ENCODE results near the gene ECEL1.

The ECEL1 gene

DNA sequence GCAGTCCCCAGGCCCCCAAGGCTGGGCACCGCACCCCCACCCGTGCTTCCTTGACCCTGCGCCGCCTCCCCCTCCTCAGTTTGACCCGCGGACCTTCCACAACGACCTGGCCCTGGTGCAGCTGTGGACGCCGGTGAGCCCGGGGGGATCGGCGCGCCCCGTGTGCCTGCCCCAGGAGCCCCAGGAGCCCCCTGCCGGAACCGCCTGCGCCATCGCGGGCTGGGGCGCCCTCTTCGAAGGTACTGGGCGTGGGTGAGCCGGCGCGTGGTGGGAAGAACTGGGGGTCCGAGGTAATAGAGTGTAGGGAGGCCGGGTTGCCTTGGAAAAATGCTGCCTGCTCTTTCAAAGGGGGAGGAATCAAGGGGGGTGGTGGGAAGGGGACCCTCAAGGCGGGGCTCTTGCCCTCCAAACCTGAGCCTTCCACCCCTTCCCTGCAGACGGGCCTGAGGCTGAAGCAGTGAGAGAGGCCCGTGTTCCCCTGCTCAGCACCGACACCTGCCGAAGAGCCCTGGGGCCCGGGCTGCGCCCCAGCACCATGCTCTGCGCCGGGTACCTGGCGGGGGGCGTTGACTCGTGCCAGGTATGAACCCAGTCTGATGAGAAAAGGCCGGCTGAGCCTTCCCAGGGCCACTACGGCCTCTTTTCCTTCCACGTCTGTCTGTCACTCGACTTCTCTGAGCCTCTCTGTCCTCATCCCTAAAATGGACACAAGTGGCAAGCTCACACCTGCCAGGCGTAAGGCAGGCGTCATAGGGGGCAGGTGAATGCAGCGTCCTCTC lies 35.2 kb upstream of the ECEL1 start:
- no peak for DNase-seq (ENCODE audit: low spot score)

DNA sequence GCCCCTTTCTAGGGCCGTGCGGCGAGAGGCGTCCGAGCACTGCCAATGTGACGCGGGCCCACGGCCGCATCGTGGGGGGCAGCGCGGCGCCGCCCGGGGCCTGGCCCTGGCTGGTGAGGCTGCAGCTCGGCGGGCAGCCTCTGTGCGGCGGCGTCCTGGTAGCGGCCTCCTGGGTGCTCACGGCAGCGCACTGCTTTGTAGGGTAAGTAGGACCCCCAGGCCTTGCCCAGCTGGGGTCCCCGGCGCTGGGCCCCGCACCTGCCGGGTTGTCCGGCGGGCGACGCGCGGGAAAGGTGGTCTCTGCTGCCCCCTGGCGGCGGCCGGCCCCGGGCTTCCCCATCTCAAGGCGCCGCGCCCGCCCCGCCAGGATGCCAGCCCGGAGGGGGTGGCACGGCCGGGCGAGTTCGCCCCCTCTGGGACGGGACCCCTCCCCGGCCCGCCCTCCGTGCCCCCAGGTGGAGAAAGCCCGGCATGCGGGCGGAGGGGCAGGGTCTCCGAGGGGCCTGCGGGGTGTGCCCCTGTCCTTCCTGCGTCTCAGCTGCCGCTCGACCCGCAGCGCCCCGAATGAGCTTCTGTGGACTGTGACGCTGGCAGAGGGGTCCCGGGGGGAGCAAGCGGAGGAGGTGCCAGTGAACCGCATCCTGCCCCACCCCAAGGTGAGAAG lies 34.5 kb upstream of the ECEL1 start:
- DNase-seq (ENCODE audit: low spot score): peak; percentile 86

DNA sequence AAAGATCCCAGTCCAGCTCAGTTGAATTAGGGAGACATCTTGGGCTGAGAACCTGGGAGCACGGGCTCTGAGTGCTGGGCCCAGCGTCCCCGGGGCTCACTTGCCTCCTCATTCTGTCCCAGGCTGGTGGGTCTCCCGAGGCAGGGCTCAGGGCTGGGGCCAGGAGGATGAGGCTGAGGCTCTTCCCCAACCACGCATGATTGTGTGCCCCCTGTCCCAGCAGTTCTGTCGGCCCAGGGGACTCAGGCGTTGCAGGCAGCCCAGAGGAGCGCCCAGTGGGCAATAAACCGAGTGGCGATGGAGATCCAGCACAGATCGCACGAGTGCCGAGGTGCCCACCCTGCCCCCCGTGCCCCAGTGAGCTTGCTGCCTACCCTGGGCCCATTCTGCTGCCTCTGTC lies 33.5 kb upstream of the ECEL1 start:
- no peak for DNase-seq (ENCODE audit: low spot score)

DNA sequence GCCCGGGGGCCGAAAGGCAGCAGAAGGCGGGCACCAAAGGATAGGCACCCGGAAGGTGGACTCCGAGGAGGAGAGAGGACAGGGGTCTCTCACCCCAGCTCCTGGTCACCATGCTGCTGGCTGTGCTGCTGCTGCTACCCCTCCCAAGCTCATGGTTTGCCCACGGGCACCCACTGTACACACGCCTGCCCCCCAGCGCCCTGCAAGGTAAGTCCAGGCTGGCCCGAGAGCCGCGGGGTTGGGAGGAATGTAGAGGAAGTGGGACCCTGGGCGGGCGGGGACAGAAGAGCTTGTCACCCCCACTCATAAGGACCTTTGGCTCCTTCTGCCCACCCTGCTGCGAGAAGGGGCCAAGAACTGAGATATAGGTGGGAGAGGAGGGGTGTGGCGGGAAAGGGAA lies 32.9 kb upstream of the ECEL1 start:
- DNase-seq (ENCODE audit: low spot score): no peak

DNA sequence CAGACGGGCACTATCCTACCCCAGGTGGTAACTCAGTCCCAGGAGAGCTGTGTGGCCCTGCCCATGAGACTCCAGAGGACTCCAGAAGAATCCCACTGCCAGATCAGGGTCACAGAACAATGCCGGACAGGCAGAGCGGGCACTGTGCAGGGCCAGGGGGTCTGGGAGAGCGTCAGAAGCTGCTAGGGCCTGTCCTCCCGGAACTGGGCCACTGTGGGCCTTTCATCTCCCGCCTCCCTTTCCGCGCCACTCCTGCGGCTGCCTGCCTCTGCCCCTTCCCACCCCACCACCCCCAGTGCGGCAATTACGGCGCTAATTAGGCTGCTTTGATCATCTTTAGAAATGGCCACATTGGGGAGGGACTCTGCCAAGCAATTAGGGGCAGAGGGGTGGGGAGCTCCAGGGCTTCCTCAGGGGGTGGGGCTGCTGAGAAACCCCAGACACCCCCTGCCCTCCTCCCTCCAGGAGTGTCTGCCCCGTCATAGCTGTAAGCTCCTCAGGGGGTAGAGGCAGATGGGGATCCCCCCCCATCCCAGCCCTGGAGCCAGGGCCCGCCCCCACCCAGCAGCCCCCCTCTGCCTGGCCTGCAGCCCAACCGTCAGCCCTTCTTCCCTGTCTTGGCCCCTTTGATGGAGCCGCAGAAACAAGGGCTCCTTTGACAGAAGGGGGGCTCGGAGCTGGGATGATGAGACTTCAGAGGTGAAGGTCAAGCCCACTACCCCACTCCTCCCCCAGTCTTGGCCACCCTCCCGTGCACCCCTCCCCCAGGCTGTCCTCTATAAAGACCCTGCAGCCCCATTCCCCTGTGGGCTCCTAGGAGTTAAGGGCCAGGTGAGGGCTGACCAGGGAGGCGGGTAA lies 32.2 kb upstream of the ECEL1 start, which contains the start of gene PRSS56:
Gene PRSS56 (plus strand): TSS at position 808 of the 858 bp plus-strand sequence. CDS start 211 bp downstream, outside the sequence.
- DNase-seq (ENCODE audit: low spot score): no peak

DNA sequence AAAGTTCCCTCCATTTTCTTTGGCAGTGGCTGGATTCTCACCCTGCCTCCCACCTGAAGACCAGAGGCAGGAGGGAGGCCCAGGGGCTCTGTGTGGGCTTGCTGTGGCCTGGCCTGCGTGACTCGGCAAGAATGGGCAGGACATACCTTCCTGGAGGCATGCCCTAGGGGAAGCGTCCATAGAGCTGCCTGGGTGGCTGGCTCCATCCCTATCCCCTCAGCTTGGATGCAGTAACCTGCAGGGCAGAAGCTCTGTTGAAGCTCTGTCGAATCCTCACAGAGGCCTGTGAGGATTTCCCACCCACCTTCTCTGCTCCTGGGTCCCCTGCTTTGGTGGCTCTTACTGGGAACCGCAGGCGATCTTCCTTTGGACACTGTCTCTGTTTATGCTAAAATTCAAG lies 31.2 kb upstream of the ECEL1 start:
- DNase-seq (ENCODE audit: low spot score): no peak

DNA sequence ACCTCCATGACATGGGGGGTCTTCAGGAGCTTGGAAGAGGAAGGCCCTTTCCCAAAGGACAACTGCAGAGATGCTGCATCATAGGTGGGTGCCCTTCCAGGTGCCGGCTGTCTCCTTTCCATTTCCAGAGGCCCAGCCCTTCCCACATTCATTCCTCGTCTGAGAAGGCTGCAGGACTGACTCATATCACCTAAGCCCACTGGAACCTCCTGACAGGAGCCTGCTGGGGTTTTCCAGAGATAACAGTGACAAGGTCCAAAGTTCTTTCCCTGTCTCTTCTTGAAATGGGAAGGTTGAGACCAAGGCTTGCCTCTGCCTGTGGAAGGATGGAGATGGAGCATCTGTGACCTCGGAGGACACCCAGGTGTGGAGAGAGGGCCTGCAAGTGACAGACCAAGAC lies 28.9 kb upstream of the ECEL1 start:
- DNase-seq (ENCODE audit: low spot score): no peak

DNA sequence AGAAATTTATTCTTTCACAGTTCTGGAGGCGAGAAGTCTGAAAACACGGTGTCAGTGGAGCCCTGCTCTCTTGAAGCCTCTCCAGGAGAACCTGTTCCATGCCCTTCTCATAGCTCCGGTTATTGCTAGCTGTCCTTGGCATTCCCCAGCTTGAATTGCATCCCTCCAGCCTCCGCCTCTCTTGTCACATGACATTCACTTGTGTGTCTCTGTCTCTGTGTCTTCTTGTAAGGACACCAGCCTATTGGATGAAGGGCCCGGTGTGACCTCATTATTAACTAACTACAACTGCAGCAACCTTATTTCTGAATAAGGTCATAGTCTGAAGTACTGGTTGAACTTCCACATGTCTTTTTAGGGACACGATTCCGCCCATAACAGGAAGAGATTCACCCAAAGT lies 28.0 kb upstream of the ECEL1 start:
- DNase-seq (ENCODE audit: low spot score): no peak

DNA sequence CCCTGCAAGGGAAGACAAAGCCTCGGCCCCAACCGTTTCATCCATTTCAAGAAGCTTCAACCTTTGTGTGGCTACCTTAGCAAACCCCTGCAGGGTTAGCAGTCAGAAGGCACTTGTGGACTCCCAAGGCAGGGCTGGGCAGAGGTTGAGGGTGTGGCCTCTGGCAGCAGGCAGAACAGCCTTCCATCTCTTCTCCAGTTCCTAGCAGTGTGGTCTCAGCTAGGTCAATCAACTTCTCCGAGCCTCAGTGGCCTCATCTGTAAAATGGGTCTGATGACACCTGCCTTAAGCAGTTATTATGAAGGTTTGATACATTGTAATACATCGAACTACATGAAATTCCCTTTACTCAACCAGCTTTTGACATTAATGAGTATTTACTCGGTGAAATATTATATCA lies 25.7 kb upstream of the ECEL1 start:
- no peak for DNase-seq (ENCODE audit: low spot score)

DNA sequence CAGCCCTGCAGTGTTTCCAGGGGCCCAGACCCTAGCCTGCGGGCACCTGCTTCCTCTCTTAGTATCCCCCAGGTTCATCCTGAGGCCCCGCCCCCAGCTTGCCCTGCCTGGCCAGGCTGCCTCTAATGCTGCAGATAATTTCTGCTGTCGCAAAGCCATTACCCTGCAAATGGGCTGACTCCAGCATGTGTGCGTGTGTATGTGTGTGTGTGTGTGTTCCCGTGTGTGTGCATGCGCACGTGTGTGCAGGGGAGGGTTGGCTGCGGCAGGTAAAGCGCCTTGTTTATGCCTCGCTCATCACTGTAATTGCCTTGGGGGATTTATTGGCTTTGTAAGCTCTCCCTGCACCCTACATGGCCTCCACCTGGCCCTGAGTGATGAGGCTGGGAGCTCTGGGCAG lies 25.0 kb upstream of the ECEL1 start:
- DNase-seq (ENCODE audit: low spot score): no peak

DNA sequence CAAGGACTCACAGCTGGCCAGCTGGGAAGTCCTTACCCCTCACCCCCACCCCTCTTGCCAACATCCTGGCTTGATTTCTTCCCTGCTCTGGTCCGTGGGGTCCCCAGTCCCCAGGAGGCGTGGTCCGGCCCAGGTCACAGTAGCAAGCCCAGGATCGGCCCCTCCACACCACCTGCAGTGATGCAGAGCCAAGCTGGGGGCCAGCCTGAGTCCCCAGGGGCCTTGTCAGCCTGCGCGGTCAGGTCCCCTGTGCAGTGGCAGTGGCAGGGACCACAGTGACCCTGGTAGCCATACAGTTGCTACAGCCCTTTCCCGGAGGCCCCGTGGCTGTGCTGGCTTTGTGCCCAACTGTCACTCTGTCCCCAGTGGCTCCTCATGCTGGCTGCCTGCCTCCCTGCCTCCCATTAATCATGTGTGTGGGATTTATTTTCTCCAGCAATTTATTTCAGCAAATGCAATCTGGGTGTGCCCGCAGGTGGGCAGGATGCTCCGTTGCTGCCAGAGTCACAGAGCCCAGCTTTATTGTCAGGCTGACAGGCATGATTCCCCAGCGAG lies 23.8 kb upstream of the ECEL1 start:
- no peak for DNase-seq (ENCODE audit: low spot score)

DNA sequence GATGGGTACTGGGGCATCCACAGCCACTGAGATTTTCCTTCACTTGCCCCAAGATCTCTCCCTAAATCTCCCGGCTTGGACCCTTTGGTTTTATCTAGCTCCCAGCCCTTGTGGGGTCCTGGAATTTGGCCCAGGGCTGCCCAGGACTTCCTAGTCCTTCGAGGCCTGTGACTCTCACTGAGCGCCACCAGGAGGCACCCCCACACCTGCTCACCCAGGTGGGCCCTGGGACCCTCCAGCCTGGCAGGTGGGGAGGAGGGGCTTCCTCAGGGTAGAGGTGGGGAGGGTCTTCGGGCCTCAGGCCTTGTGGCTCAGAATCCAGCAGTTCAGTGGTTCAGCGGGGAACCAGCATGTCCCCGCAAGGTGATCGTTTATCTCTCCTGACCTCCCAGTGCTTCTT lies 20.6 kb upstream of the ECEL1 start:
- no peak for DNase-seq (ENCODE audit: low spot score)

DNA sequence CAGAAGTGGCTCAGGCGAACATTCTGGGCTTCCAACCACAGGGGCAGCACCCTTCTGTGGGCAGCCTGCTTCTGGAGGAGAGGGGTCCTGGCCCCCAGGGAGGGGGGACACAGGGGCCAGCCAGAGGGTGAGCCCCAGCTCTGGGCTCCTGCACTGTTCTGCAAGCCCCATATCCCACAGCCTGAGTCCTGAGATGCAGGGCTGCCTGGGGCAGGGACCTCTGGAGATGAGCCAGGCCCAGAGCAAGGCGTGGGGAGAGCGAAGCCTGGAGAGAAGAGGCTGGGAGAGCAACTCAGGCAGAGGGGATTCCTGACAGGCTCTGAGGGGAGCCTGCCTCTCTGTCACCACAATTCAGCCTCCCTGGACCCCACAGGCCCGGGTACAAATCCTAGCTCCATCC lies 19.1 kb upstream of the ECEL1 start:
- no peak for DNase-seq (ENCODE audit: low spot score)

DNA sequence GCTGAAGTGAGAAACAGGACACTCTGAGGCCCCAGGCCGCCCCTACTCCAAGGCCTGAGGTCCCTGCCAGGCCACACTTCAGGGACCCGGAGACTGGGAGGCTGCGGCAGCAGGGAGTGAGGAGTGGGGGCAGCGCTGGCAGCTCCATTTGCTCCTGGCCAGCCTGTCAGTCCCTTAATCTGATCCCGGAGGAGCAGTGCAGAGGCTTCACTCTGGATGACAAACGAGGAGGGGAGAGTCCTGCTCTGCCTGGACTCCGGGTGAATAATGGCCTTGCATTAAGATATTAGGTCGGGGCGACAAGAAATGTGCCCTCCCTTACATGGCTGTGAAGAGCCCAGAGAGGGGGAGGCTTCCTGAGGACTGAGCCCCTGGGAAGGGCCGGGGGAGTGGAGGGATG lies 18.2 kb upstream of the ECEL1 start:
- DNase-seq (ENCODE audit: low spot score): no peak

DNA sequence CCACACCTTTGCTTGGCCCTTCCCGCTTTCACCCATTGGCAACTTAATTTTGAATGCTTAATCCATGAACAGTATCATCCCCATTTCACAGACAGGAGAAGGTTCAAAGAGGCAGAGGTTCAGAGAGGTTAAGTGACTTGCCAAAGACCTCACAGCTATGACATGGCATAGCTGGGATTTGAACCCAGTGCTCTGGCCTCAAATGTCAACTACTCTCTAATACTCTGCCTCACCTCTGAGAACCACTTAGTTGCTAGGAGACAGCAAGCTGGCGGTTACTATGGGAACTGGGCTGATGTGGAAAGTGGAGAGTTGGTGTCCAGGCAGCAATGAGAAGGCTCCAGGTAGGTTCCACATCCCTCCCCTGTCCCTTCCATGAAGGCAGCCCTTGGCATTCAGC lies 16.8 kb upstream of the ECEL1 start:
- no peak for DNase-seq (ENCODE audit: low spot score)

DNA sequence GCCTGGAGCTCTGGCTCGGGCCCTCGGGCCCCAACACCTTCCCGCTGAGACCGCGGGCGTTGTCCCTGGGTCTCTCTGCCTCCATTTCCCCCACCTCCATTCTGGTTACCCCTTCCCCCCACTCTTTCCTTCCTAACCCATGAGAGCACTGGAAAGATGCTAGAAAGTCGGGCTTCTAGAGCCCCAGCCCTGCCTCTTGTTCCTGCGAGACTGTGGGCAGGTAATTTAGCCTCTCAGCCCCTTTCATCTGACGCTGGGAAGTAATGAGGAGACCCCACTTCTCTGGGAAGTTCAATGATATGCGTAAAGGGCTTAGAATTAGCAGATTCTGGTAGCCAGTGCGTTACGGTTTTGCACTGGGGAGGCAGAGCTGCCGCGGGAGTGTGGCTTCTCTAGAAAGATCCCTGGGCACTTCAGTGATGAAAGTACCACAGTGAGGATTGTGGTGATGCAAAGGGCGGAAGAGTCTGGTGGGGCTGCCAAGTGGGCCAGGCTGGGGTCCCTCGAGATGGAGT lies 16.2 kb upstream of the ECEL1 start:
- no peak for DNase-seq (ENCODE audit: low spot score)

DNA sequence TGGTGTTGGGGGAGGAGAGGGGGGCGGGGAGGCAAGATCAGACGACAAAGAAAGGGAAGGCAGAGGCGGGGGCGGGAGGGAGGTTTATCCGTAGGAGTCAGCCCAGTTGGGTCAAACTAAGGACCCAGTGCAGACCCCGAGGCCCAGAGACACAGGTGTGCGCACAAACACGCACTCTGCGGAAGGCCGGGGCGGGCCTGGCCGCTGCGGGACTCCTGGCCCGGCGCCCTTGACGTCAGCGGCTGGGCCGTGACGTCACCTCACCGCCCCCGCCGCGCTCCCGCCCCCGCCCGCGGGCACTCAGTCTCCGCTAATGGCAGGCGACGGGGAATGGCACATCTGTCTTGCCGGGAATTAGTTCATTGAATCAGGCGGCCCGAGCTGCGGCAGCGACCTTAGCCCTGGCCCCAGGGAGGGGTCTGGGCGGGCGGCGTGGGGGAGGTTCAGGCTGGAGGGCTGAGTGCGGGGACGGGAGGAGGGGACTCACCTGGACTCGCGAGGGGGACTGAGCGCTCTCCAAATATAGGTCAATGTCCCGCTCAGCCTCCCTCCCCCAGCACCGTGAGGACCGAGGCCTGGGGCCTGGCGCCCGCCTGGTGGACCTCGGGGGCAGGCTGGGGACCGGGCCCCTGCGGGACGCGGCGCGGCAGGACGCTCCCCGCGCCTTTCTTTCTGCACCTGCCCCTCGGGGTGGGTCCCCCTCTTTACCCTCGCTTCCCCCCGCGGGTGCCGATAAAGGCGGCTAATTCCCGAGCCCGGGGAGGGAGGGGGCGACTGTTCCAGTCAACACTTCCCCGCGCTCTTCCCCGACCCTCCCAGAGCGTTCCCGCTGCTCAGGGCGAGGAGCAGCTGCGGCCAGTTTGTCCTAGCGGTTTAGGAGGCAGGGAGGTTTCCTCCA lies 15.5 kb upstream of the ECEL1 start:
- no peak for DNase-seq (ENCODE audit: low spot score)

DNA sequence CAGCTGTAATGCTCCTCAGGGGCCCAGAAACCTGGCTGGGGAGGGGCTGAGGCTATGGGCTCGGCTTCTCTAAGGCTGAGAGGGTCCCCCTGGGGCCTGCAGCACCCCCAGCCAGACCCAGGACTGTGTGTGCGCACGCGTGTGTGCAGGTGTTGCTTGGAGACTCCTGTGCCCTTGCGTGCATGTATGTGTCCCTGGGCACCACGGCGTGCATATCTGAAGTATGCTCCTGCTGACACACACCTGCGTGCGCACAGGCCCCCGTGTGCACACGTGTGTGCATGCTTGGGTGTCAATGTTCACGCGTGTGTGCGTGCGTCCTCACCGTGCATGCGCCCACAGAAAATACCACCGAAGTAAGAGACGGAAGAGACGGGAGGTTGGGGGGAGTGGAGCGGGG lies 14.9 kb upstream of the ECEL1 start:
- no peak for DNase-seq (ENCODE audit: low spot score)

DNA sequence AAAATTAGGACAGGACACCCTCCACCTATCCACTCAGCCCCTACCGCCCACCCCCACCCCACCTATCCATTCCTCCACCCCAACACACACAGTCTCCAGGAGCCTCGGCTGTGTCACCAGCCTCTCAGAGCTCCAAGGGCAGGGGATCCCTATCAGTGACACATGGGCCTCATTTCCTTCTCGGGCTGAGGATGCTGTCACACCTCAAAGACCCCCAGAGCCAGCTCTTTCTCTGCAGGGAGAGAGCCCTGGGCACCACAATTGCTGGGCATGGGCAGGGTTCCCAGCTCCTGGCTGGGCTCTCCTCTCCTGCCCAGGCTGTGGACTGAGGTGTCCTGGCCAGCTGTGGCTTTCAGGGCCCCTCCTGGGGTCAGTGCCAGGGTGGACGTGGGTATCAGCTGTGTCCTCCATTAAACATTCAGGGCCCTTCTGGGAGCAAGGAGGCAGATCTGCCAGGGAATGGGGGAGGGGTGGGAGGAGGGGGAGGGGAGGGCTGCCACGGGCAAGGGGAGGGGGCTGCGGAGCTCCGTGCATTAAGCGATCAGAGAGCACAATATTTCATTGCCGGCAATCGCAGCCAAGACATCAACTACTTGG lies 14.3 kb upstream of the ECEL1 start:
- DNase-seq (ENCODE audit: low spot score): no peak

DNA sequence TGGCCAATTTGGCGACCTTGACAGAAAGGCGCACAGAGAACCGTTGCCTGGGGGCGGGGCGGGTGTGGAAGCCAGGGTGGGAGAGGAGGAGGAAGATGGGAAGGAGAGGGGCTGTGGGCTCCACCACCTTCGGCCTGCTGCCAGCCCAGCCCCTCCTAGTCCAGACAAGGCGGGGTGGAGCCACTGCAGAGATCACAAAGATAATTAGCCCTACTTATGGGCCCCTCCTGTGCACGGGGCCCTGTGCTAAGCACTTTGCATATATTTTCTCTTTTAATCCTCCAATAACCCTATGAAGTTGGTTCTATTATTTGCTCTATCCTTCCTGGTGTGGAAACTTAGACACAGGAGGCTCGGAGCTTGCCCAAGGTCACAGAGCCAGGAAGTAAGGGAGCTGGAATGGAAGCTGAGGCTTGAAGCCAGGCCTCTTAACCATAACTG lies 13.7 kb upstream of the ECEL1 start:
- no peak for DNase-seq (ENCODE audit: low spot score)

DNA sequence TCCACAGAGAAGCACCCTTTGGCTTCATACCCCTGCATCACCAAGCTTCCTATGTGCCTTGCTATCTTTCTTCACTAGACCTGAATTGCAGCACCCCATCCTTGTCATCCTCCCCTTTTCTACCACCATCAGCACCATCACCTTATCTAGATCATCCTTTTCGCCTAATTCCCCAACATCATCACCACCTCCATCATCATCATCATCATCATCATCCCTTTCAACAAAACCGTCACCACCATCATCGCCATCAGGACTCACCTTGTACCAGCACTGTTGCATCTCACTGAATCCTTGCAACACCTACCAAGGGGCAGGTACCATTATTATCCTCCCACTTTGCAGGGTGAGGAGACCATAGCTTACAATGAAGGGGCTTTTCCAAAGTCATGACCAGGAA lies 10.8 kb upstream of the ECEL1 start:
- DNase-seq (ENCODE audit: low spot score): no peak
